HG02610 (cell line): ENCODE measurements around the gene SFT2D2.

Experiments
- ATAC-seq: cut with Tn5 transposase; IDR thresholded peaks from one replicate; pipeline ENCODE4 v1.9.1; 2021; ENCODE audit warnings: mild to moderate bottlenecking, moderate library complexity; ENCODE audit not compliant: unreplicated experiment

The SFT2D2 gene

DNA sequence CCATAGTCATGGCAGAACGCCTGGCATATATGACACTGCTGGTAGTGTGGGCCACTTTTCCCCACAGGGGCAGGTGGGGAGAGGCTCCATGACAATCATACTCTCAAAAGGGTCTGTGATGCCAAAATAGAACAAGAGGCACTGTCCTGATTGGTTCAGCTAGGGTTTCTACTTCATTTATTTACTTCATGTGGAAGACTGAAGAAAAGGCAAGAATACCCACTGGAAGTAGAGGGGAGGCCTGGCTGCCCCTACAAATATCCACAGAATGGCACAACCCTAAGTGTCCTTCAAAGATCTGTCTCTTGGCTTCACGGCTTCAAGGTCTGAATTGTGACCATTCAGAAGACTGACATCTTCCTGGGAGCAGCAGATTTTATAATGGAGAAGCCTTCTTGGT lies 4.5 kb upstream of the SFT2D2 start:
- ATAC-seq: no peak

DNA sequence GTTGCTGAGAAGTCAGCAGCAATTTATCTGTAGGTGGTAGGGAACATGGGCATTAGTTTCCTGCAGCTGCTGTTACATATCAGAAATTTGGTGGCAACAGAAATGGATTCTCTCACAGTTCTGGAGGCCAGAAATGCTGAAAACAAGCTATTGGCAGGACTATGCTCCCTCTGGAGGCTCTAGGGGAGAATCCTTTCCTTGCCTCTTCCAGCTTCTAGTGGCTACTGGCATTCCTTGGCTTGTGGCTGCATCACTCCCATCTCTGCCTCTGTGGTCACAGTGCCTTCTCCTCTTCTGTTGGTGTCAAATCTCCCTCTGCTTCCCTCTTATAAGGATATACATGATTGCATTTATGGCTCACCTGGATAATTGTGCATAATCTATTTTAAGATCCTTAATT lies 2.5 kb upstream of the SFT2D2 start:
- no peak for ATAC-seq

DNA sequence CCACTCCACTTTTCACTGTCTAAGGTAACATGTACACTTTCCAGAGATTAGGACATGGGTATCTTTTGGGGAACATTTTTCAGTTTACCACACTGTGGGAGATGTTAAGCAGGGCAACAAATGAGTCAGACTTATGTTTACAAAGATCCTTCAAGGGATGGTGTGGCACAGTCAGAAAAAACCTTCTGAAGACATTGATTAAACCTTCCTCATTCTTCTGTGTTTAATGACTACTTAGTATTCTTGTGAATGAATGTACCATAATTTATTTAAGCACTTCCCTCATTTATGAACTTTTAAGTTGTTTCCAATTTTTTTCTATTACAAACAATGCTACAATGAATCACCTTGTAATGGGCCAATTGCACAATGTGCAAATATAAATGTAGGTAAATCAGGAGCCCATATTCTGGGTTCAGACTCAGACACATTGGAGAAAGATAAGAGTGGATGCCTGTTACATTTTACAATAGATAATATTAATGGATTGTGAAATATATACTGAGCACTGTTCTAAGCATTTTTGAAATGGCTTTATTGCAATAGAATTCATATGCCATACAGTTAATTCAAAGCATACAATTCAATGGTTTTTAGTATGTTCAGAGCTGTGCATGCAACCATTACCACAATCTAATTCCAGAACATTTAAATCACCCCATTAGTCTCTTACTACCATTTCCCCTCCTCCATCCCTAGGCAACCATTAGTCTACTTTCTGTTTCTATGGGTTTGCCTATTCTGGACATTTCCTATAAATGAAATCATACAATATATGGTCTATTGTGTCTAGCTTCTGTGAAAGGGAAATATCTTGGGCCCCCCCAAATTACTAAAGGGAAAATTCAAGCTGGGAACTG lies 1.9 kb upstream of the SFT2D2 start:
- no peak for ATAC-seq

DNA sequence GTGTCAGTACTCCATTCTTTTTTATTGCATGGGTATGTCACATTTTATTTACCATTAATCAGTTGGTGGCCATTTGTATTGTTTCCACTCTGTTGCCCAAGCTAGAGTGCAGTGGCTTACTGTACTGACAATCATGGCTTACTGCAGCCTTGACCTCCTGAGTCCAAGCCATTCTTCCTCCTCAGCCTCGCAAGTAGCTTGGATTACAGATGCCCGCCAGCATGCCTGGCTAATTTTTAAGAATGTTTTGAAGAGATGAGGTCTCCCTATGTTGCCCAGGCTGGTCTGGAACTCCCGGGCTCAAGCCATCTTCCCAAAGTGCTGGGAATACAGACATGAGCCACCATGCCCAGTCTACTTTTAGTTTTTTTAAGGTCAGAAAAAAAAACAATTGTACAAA lies 813 bp upstream of the SFT2D2 start:
- no peak for ATAC-seq

DNA sequence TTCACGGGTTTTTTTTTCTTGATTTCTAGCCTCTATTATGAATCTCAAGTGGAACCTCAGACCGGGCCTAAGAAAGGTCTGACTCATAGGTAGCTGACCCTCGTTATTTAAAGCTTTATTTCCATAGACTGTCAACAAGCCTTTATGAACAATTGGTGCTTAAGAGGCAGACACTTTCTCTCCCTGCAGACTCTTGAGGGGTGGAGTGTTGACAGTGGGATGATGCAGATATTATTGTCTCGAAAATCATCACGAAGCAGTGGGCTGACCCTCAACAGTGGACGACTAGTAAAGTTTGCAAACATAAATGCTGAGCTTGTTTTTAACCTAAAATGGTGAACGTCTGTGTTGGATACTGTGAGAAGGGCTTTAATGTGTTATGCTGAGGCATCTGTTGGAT lies 1.8 kb downstream of the SFT2D2 start:
- ATAC-seq: peak; percentile 34

DNA sequence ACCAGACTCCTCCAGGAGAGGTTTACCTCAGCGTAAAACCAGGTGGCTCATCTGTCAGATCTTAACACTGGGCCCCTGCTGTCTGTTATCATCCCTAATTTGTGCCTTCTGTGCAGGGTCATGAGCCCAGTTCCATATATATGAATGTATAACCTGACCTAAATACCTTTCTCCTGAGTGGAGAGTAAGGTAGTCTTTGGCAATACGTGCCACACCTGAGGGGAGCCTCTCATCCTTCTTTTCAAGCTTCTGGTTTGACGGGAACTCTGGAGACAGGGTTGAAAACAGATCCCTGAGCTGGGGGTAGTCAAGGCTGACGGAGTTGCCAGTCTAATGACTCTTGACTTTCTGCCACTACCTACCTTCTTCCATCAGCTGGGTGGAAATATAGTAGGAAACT lies 4.1 kb downstream of the SFT2D2 start:
- ATAC-seq: no peak

DNA sequence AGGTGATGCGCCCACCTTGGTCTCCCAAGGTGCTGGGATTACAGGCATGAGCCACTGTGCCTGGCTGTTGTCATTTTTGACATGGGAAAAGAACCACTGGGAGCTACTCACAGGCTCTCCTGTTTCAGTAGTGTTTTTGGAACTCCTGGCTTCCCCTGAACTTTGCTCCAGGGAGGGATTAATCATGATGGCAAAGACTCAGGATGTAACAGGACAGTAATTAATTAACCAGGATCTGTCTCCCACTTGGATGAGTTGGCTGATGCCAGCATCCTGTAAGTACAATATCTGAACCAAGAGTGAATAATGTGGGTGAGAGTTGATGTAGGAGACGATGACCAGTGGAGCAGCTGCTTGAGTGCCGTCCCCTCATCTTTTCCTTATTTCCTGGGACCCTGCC lies 4.9 kb downstream of the SFT2D2 start:
- ATAC-seq: no peak

DNA sequence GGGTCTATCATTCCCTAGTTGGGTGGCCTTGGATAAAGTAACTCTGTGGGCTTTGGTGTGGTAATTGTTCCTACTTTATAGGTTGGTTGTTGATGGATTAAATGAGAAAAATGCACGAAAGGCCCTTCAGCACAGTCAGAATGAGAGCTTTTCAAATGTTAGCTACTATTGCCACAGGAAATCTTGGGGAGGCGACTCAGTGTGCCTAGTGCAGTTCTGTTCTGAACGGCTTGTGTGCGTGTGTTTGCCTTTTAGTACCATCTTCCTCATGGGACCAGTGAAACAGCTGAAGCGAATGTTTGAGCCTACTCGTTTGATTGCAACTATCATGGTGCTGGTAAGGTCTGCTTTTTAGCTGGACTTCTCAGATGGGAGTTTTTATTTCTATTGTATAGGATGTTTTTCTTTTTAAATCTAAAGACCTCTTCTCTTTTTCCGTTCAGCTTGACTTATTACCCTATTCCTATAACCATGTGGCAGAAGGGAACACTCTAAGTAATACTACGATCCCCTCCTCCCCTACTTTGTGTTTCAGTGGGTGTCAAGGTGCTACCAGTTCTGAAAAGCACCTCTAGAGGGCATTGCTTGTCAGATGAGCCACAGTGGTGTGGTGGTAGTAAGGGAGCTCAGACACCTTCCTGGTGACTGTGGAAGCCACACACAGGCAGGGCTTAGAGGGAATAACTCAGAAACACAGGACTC lies 9.2 kb downstream of the SFT2D2 start:
- peak; percentile 80 for ATAC-seq

DNA sequence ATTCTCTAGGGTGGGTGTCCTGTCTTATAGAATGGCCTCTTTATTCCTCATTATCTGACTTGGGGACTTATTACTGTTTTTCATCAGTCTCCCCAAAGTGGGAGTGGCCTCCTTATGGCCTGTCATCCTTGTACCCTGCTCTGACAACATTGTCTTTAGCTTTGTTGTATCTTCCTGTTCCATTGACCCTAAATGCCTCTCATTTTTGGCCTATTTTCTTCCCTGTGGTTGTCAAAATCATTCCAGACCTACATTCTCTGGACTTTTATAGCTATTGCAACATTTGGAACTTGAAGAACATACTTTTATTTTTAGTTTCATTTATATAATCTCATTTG lies 9.7 kb downstream of the SFT2D2 start:
- ATAC-seq: peak; percentile 13

DNA sequence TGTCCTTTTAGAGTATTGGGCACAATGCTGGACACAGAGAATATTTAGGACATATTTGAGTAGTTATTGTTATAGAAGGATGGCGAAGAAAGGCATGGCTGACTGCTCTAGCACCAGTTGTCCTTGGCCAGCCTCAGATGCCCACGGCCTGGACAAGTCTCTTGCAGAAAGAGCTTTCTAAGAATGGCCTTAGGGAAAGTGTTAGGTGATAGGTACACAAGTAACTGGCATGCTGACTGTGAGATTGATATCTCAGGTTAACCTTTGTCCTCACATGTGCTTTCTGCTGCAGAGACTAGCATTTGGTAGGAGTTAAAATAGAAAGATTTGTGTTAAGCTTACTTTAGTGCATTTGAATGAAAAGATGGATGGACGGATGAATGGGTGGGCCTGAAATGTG lies 10.1 kb downstream of the SFT2D2 start:
- no peak for ATAC-seq

DNA sequence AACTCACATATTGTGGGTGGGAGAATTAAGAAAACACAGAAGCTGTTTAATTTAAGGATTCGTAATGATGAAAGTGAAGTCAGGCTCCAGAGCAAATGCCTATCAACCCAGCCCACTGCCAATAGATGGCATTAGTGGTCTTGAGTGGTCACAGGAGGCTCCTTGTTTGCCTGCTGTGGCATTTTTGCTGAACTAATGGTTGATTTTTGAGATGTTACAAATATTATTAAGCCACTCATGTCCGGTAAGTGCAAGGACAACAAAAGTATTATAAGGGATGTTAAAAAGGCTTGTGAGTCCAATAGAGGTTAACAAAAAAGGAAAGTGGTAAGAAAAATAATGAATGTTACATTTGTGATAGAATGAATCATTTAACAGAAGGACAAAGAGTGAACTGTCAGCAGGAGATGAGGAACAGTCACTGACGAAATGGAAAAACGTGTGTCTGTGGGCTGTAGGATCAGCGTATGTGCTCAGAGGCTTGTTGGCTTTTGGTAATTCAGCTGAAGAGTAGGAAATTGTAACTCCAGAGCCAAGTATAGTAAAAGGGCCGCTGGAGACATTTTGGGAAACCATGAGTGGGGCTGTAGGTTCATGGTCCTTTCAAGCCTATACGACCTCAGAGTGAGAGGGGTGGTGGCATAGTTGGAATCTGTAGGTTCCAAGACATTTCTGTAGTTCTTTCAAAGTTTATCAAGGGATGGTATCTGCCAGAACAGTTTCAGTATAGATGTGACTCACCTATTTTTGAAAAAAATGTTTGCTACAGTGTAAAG lies 11.2 kb downstream of the SFT2D2 start:
- no peak for ATAC-seq

DNA sequence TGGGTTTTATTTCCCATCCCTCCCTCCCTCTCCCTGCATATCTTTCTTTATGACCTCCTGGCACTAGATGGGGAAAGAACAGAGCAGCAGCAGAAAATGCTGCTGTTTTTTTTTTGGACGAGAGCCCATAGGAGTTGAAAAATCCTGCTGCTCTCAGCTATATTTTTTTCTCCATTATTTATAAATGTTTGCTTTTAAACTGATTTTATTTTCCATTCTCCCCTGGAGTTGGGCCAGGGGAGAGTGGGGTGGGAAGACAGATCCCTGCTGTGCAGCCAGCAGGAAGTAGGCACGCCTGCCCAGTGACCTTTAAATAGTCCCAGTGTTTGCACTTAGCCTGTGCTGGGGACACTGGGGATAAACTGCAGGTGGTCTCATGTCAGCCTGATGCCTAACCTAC lies 17.4 kb downstream of the SFT2D2 start:
- no peak for ATAC-seq

DNA sequence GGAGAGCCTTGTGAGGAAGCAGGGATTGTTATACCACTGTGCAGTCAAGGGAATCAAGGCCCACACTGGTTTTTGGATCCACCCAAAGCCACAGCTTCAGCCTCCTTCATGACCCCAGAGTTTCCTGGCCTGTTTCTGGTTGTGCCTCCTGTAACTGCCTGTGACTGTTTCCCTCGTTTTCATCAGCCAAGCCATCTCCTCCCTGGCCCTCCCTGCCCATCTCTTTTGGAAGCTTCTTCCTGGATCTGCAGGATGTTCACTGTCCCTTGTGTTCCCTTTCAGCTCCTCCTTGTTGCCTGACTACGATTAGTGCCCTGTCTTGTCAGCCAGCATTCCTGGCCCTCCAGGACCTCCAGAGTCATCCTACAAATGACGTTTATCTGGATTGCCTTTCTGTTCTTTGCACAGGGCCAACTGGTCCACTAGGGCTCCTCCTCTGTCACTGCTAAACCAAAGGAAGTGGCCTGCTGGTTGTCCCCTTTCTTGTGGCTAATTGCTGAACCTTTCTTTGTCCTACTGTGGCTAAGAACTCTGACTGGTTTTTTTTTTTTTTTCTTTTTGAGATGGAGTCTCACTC lies 17.9 kb downstream of the SFT2D2 start:
- no peak for ATAC-seq

DNA sequence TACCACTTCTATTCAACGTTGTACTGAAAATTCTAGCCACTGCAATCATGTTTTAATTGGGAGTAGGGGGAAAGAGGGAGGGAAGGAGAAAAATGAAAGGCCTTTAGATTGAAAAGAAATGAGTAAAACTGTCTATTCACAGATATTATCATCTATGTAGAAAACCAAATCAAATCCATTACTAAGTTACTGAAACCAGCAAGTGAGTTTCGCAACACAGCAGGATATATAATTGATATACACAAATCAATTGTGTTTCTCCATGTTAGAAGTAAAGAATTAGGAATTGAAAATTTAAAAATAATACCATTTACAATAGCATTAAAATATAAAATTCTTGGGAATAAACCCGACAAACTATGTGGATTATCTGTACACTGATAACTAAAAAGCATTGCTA lies 19.2 kb downstream of the SFT2D2 start:
- no peak for ATAC-seq

DNA sequence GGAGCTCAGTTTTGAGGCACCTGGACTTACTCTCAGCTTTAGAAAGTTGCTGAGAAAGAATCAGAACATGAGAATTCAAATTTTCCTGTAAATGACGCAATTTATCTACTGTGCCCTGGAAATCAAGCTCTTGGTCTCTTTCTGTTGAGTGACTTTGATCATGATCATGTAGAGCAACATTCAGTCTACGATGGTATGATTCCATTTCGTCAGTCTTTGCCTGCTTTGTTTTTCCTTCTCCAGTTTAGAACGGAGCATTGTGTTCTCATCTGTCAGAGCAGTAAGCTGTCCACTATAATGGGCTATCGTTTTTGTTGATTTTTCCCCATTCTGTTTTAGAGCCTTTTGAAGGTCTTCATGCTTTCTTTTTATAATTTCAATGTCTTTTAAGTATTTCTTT lies 20.7 kb downstream of the SFT2D2 start:
- ATAC-seq: no peak

DNA sequence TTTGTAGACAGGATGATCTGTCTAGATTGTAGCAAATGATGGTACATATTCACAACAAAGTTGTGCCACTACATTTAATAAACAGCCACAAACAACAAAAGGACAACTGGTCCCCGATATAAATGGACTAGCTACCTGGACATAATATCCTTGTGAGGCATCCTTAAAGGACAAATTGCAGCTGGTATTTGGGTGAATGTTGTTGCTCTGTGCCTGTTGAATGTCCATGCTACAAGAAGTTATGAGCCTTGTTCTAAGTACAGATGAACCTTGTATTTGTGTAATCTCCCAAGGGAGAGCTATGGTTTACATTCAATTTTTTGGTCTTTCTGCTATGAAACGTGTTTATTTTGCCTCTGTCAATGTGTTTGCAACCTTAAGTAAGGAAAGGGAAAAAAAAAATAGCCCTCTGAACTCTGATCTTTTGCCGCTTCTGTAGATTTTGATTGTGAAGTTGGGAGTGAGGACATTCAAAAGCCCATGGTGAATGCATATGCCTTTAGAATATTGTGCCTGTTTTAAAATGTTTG lies 26.5 kb downstream of the SFT2D2 start:
- ATAC-seq: no peak

DNA sequence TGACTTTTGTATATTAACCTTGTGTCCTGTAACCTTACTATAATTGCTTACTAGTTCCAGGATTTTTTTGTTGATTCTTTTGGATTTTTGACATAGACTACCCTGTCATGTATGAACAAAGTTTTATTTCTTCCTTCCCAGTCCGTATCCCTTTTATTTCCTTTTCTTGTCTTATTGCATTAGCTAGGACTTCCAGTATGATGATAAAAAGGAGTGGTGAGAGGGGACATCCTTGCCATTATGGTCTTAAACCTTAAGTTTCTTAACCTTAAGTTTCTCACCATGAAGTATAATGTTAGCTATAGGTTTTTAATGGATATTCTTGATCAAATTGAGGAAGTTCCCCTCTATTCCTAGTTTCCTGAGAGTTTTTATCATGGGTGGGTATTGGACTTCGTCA lies 30.4 kb downstream of the SFT2D2 start:
- no peak for ATAC-seq

DNA sequence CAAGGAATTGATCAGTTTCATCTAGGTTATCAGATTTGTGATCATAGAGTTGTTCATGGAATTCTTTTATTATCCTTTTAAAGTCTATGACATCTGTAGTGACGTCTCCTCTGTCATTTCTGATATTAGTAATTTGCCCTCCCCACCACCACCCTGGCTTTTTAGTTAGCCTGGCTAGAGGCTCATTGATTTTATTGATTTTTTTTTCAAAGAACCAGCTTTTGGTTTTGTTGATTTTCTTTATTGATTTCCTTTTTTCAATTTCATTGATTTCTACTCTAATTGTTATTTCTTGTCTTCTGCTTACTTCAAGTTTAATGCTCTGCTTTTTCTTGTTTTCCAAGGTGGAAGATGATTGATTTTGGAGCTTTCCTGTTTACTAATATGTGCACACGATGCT lies 31.6 kb downstream of the SFT2D2 start:
- no peak for ATAC-seq

DNA sequence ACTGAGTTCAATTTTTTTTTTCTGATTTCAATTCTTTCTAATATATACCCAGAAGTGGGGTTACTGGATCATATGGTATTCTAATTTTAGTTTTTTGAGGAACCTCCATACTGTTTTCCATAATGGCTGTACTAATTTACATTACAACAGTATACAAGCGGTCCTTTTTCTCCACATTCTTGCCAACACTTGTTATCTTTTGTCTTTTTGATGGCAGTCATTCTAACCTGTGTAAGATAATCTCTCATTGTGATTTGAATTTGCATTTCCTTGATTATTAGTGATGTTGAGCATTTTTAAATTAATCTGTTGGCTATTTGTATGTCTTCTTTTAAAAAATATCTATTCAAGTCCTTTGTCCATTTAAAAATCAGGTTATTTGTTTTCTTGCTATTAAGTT lies 33.8 kb downstream of the SFT2D2 start:
- no peak for ATAC-seq

DNA sequence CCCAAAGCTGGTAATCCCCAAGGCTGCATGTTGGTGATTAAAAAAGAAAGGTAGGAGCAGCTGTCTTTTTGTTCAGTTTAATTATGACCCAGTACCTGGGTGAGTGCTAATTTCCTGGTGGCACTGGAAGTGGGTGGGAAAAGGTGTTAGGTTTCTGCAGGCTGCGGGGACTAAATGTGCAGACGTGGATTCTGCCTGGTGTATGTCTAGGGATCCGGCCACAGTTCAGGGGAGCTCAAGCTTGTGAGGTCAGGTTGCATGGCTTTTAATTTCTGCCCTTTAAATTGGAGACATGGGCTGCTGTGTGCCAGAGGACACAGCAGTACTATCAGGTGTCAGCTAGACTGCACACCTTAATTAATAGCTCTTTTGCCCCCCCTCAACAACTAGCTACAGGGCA lies 34.6 kb downstream of the SFT2D2 start:
- no peak for ATAC-seq

DNA sequence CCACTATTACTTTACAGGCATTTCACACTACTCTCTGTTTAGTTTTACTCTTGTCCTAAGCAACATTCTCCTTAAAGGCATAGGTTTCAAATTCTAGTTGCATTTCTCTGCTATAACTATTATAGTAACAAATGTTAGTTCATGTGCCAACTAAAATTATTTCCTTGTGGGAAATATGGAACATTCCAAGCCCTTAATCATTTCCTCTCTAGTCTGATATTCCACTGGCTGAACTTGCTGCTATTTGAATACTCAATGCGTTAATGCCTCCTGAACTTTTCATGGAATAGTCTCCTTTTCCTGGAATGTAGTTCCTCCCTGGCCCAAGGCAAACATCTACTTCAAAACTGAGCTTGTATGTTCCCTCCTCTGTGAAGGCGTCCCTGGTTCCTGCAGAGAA lies 35.6 kb downstream of the SFT2D2 start:
- ATAC-seq: no peak
